Measurements from ENCODE around the gene PRKCQ.
A peak's percentile ranks its signal among the peaks of the same experiment; 100 is the strongest.
"Not testable (repeated sequence)": the region's sequence is repeated elsewhere in the genome, so short reads cannot be mapped to it uniquely, and the experiment has no call there.

Gene PRKCQ

DNA sequence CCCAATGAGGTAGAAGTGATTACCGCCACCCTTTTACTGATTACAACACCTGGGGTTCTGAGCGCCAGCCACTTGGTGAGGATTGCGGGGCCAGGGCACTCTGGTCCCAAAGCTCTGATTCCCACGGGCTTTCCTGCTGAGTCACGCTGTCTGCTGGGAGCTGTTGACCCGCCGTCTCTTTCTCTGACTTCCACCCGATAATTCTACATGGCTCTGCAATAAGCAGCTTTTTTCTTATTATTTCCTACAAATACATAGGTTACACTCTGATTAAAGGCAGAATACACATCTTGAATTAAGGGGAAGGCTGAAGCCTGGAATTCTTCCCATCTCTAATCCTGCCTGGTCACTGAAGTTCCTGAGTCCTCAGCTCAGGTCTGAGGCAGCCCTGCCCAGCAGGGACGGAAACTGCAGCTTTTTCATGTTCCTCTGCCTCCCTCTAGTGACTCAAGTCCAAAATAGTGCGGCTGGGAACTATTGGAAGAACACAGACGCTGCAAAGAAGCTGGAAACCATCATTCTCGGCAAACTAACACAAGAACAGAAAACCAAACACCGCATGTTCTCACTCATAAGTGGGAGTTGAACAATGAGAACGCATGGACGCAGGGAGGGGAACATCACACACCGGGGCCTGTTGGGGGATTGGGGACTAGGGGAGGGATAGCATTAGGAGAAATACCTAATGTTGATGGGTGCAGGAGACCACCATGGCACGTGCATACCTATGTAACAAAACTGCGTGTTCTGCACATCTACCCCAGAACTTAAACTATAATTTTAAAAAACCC lies 178.3 kb downstream of the PRKCQ start:
- peak; percentile 59 for DNase-seq

DNA sequence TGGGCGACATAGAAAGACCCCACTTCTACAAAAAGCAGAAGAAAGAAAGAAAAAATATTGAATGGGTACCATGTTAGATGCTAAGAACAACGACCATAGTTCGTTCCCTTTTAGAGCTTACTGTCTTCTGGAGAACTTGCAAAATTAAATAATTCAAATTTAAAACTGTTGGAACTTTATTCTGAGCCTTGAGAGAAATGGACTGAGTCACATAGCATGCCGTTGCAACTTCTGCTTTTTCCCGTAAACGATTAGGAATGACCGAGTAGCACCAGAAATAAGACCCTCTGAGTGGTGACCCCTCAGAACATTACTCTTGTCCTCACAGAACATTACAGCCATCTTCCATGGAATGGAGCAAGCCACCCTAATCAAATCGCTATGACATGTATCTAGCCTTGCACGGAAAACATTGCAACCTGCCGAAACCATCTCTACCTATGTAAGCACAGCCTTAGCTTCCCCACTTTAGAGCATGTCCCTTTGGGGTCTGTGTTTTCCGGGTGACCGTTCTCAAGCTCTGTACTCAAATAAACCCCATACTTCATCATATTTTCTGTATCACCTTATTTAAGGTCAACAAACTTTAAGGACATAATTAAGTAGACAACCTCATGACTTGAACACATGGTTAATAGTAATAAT lies 179.1 kb downstream of the PRKCQ start:
- no peak for DNase-seq

DNA sequence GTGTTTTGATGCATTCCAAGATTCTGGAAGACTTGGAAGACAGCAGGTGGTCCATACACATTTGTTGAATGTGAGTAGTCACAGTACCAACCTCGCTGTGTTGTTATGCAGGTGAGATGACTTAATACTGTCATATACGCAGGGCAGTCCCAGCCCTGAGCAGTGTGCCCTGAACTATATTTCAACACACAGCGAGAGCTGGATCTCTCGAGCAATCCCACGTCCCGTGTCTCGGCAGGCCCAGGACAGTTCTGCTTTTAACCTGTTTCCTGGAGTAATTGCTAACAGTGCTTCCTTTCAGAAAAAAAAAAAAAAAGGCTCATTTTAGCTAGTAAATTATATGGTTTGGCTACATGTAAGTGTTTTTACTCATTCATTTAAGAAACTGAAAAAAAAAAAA lies 179.7 kb downstream of the PRKCQ start:
- no peak for DNase-seq

DNA sequence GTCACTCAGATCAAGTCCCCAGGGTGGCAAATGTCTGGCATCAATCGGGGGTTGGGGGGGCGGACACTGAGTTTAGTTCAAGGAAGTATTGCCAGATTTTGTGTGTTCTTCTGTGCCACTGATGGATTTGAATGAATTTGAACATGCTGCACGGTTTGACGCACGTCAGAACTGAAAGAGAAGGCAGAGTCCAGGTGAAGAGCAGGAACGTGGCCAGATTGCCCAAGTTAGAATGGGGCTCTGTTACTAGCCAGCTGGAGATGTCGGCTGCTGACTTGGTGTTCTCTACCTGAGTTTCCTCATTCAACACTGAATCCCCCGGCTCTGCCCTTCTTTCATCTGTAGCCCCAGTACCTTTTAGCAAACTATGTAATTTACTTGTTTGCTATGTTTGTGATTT lies 180.2 kb downstream of the PRKCQ start:
- no peak for DNase-seq

DNA sequence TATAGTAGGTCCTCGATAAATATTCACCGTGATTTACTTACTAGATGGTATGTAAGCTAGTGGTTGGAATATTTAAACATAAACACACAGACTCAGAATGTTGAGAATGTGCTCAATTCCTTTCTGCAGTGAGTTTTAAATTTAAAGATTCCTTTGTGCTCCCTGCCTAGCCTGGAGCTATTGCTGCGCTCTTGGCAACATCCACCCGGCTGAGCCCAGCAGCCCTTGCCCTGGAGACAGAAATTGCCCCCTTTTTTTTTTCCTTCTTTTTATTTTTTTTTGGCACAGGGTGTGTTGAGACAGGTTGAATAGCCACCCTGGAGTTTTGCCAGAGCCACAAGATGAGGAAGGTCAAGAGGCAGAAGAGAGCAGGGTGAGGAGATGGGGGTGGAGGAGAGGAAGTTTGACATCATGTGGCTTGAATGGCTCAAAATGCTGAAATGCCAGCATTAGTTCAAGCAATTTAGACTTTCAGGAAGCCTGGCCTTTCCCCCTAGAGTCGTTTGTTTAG lies 180.8 kb downstream of the PRKCQ start:
- DNase-seq, result no peak

DNA sequence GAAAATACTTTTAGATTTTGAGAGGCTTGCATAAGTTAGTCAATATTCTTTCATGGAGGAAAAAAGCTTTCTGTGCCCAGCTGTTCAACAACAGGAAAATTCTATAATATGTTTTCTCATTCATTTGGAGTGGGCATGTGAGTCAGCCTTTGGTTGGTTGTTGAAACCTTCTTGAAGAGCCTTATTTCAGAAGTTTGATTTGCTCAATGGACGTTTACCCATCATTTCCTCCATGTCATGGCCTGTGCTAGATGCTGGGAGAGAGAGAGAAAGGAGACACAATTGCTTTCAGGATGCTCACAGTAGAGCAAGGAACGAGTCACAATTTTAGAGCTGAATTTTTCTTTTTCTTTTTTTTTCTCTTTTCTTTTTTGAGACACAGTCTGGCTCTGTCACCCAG lies 181.7 kb downstream of the PRKCQ start:
- no peak for DNase-seq

DNA sequence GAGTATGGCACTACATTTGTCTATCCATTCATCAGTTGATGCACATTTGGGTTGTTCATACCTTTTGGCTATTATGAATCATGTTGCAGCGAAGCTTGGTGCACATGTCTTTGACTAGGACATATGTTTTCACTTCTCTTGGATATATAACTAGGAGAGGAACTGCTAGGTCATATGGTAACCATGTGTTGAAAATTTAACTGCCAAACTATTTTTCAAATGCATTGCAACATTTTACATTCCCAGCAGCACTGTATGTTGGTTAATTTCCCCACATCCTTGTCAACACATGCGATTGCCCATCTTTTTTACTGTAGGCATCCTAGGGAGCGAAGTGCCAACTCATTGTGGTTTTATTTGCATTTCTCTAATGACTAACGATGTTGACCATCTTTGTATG lies 183.4 kb downstream of the PRKCQ start:
- no peak for DNase-seq

DNA sequence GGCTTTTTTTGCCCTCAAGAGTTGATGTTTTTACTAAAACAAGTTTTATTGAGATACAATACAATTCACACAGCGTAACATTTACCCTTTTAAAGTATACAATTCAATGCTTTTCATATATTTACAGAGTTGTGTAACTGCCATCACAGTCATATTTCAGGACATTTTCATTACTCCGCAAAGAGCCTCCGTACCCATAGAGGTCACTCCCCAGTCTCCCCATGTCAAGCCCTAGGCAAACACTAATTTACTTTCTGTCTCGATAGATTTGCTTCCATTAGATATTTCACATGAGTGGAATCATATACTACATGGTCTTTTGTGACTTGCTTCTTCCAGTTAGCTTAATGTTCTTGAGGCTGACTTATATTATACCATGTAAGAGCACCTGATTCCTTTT lies 183.8 kb downstream of the PRKCQ start:
- no peak for DNase-seq

DNA sequence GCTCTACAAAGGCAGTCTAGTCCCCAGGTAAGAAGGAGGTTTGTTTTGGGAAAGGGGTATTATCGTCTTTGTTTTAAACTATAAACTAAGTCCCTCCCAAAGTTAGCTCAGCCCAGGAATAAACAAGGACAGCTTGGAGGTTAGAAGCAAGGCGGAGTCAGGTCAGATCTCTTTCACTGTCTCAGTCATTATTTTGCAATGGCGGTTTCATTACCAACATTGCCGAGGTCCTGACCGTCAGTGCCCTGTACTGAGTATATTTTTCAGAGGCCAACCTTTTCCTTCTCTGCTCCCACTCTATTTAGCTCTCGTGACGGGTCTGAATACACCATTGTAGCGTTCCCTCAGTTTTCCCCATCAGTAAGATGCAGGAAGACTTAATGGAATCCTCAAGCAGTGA lies 184.5 kb downstream of the PRKCQ start:
- DNase-seq, result no peak

DNA sequence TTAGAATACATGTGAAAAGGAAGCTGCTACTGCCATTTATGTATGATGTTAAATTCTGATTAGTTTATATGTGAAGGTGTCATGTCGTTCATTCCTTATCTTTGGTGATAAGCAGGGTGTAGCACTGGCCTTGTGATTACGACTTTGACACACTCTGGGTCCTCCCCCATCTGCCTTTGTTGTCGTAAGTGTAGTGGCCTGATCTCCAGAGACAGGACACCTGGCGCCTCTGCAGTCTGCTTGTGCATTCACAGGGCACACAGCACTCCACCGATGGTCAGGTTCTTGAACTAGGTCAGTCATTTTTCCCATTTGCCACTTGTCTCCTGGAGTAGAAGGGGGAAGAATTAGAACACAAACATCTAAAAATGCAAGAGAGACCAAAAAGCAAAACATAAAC lies 186.0 kb downstream of the PRKCQ start:
- DNase-seq, result no peak

DNA sequence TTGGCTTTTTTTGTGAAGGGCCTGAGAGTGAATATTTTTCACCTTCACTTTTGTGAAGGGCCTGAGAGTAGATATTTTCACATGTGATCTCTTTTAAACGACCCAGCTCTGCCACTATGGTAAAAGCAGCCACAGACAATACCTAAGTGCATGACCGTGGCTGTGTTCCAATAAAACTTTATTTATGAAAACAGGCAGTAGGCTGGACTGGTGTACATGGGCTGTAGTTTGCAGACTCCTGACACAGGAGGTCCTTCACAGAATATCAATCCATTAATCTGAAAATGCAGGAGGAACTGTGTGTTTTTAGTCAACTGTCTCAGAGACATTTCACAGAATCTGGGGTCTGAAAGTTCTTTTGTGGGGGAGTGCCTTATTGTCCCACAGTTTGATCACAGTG lies 186.9 kb downstream of the PRKCQ start:
- no peak for DNase-seq

DNA sequence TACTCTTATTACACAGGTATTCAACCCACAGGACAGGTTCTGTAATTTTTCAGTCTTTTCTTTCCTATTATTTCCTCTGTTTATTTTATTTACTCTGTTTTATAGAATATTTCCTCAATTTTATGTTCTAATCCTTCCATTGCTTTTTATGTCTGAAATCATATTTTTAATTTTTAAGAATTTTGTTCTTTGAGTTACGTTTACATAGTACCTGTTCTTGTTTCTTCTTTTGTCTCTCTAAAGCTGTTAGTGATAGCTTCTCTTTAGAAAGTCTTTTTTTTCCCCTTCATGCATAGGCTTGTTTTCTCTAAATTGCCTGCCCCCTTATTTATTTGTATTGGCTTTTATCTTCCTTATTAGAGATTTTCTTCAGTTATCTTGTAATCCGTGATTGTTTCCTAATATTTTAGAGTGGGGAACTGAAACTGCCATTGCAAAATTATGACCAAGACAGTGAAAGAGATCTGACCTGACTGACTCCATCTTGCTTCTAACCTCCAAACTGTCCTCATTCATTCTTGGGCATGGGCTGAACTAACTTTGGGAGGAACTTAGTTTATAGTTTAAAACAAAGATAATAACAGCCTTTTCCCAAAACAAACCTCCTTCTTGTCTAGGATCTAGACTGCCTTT lies 189.7 kb downstream of the PRKCQ start:
- DNase-seq, result no peak

DNA sequence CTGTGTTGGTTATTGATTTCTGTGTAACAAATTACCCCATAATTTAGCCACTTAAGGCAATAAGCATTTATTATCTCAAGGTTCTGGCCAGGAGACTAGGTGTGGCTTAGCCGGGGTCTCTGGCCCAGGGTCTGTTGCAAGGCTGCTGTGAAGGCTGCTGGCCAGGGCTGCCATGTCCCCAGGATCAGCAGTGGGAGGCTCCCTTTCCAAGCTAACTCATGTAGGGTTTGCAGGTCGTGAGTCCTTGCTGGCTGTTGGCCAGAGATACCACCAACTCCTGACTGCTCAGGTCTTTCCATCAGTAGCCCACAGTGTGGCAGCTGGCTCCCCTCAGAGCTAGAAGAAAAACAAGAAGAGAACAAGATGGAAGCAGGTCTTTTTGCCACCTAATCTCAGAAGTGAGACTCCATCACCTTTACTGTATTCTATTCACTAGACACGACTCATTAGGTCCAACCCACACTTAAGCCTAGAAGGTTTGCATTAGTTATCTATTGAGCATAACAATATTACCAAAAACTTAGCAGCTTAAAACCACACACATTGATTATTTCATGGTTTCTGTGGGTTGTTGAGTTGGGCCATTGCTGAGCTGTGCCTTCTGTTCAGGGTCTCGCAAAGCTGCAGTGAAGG lies 191.7 kb downstream of the PRKCQ start:
- no peak for DNase-seq

DNA sequence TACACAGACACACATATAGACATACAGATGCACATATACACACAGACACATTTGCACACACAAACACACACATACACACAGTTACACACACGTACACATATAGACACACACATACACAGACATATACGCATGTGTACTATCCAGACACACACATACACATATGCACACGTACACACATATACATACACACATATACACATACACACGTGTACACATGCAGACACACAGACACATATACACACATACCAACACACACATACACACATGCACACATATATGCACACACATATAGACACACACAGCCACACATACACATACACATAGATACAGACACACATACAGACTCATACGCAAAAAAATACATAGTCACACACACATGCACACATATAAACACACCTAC lies 193.1 kb downstream of the PRKCQ start:
- no peak for DNase-seq

DNA sequence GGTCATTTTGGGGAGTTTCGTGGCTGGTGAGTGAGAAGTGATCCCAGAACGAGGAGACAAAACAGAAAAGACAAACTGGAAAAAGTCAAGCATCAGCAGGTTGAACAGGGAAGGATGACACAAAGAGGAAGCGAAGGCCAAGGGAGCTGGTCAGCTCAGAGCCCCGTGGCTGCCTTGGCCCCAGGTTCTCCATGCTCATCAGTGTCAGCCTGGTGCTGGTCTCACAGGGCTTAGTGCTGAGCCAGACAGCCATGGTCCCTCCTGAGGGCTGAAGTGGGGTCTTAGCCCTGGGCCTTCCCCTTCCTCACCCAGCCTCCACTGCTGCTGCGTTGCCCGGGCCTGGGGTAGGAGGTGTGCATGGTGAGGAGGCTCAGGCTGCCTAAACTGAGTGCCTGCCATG lies 193.7 kb downstream of the PRKCQ start:
- no peak for DNase-seq

DNA sequence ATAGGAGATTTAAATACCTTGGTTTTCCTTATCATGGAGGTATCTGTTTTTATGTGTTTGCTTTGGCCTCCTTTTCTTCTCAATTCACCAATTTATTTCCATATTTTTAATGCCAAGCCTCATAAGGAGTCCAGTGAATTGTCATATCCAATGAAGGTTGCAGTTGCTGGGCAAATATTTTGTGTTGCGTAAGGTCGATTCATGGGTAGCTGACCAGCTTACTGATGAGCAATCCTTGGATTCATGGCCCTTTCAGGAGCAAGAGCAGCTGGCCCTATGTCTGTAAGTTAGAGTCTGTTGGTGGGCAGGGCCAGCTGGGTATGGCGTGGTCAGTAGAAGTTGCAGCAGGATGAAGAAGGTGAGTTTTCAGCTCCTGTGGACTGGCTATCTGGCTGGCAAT lies 194.4 kb downstream of the PRKCQ start:
- DNase-seq, result no peak

DNA sequence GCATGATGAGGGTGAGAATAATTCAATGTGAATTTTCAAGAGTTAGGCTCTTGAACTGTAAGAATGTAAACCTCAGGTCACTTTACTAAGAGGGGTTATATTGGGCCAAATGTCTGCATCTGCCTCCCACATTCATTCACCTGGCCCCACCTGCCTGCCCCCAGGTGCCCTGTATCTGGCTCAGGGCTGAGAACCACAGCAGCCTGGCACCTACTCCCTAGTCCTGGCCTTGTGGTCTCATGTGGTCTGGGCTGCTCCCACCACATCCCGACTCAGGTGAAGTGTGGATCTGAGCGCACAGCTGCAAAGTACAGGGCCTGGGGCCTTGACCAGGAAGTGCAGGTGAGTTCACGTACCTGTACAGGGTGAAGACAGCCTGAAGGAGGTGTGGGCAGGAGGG lies 195.2 kb downstream of the PRKCQ start:
- DNase-seq, result no peak

DNA sequence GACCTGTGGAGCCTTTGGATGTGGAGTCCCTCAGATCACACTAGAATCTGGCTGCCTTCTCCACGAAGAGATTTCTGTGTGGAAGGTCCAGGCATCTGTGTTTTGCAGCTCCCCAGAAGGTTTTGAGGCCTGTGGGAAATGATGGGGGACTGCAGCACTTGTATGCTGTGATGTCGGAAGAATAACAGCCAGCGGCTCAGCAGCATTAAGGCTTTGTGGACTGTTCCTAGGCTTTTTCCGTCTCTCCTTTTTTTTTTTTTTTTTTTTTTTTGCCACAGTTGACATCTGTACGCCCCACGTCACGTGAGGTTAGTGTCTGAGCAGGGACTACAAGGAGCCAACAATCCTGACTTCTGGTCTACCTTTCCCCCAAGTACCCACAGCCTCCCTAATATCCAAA lies 196.0 kb downstream of the PRKCQ start:
- DNase-seq, result no peak

DNA sequence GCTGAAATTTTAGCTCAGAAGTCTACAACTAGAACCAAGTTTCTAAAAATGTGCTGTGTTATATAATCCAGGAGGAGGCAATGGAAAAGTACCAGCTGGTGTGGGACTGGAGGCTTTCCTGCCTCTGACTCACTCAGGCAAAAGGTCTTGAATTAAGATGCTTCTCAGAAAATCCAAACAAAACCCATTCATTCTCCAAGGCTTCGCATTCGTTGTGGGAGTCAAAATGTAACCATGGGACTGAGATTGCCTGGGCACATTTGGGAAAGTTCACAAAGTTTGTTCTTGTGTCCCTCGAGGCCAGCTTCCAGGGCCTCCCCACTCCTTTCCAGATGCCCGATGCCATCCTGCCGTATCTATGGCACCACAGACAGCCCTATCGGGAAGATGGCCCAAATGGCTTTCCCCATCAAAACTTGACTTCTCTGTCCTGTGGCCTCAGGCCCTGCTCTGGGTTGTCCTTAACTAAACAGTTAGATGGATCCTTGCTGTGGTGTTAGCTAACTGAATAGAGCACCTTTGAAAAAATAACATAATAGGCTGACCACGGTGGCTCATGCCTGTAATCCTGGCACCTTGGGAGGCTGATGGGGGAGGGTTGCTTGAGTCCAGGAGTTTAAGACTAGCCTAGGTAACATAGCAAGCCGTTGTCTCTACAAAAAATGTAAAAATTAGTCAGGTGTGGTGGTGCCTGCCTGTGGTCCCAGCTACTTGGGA lies 196.8 kb downstream of the PRKCQ start:
- DNase-seq, result no peak

DNA sequence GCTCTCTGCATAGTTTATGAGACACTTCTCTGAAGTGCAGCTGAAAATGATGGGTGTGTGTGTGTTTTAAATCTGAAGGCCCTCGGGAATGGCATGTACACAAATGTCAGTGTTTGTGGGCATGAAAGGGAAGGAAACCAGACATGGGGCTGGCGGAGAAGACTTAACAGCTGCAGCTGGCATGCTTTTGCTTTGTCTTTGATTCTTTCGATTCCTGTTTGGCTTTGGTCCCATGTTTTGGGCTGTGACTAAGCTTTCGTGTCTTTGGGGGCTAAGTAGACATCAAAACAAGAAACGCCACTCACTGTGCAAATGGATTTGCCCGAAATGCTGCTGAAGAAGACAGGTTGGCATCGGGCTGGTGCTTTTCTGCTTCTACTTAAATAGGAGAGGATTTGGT lies 198.0 kb downstream of the PRKCQ start:
- peak; percentile 18 for DNase-seq

DNA sequence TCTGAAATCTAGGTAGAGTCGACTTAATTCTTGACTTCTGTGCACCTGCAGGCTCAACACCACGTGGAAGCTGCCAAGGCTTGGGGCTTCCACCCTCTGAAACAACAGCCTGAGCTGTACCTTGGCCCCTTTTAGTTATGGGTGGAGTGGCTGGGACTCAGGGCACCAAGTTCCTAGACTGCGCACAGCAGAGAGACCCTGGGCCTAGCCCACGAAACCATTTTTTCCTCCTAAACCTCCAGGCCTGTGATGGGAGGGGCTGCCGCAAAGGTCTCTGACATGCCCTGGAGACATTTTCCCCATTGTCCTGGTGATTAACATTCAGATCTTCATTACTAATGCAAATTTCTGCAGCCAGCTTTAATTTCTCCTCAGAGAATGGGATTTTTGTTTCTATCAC lies 199.6 kb downstream of the PRKCQ start:
- not testable (repeated sequence) for DNase-seq

DNA sequence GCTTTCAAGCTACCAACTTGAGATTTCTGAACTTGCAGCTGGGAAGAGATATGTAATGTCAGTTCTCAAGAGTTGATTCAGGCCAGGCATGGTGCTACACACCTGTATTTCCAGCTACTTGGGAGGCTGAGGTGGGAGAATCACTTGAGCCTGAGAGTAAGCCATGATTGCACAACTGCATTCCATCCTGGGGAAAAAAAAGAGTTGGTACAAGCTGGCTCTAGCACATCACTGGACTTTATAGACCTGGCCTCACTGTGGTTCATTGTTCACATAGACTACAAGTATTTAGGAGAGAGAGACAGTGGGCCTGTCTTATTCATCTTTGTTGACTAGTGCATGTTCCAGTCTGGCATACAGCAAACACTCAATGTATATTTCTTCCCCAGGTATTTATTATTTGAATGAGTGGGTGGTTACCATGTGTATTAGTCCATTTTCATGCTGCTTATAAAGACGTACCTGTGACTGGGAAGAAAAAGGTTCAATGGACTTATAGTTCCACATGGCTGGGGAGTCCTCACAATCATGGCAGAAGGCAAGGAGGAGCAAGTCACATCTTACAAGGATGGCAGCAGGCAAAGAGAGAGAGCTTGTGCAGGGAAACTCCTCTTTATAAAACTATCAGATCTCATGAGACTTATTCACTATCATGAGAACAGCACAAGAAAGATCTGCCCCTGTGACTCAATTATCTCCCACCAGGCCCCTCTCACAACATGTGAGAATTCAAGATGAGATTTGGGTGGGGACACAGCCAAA lies 200.9 kb downstream of the PRKCQ start:
- DNase-seq, result no peak
